ENCODE results near the gene NFKBIA.

GRCh38 chr14:35391388-35391710 lies 13.2 kb downstream of the NFKBIA start:
- TF ChIP-seq CTCF (IDR thresholded peaks at IDR 0.05) (no peak), POLR2A (IDR thresholded peaks at IDR 0.05) (no peak), EP300 (IDR thresholded peaks at IDR 0.05) (no peak), POLR2AphosphoS5 (IDR thresholded peaks at IDR 0.05) (no peak)
